ENCODE results near the gene SH3RF3. TPM values are rescaled to one million over a fixed set of nuclear protein-coding genes. Genes with fewer than 3 reads are reported as not detected.

SH3RF3 gene
- total and polyA plus RNA-seq, 2 of the 13 experiments (the other 11 are each of a cell fraction or from before 2014, with no cell fraction given): 0.04 TPM; not detected in 1

GRCh38 chr2:109333414-109334210 is 204.6 kb downstream of the SH3RF3 start:
- ChIA-PET CTCF (ENCODE audit: low intra/inter-chr PET ratio, low total read pairs) (no interaction called here), POLR2A (no interaction called here)
- intact Hi-C loops (cut with micrococcal nuclease; ENCODE audit: unreplicated experiment): no loop called here
- H3K4me3 ChIP-seq (replicated peaks in 1 of 3; ENCODE audit: insufficient read depth in 1 of 3, low read depth in 2 of 3, low read length in 3 of 3): no peak overlapping the region
- no peak overlapping the region for H3K27ac ChIP-seq (ENCODE audit: extremely low read length, insufficient read depth, low read length)
- H3K79me2 ChIP-seq (ENCODE audit: insufficient read depth, low read length): no peaks in the 10 kb centered on the region
- WGBS (ENCODE audit: low lambda C conversion rate): 46% methylated on average over 7 of the region's 7 CpGs
- peak; percentile 16 for DNase-seq (ENCODE audit: low spot score)
- no peaks in the 10 kb centered on the region for H3K36me3 ChIP-seq (replicated peaks in 1 of 2; ENCODE audit: control insufficient read depth in 1 of 2, insufficient read depth in 2 of 2, low read length in 2 of 2)
- peak; percentile 43 for FAIRE-seq
- no TSS peak for BruUV-seq (replicated peaks)
- in situ Hi-C loops (cut with HindIII; ENCODE audit: extremely low pct_ligation_motif_present, low pct_unique_long_range_greater_than_20kb): no loop called here
- ATAC-seq: peak; percentile 83
- H3K9ac ChIP-seq (ENCODE audit: insufficient read depth, low read depth, low read length): no peak overlapping the region
- no peak overlapping the region for H3K4me2 ChIP-seq (ENCODE audit: low read depth, low read length)
- H3K27me3 ChIP-seq (ENCODE audit: control insufficient read depth in 1 of 2, insufficient read depth in 2 of 2, low read length in 2 of 2): peaks cover 0 to 3% of the 10 kb centered on the region in 2 experiments; a peak in 2 of 5 replicates
- no peaks in the 10 kb centered on the region for H3K4me1 ChIP-seq (ENCODE audit: insufficient read depth, low read length)
- no peaks in the 10 kb centered on the region for H4K20me1 ChIP-seq (ENCODE audit: insufficient read depth, low read length)
- no peak overlapping the region for H2AFZ ChIP-seq (ENCODE audit: low read length)
- H3K9me3 ChIP-seq (ENCODE audit: low read length): no peaks in the 10 kb centered on the region
- no peak for TF ChIP-seq ELF1 (CRISPR knock-in tag; IDR thresholded peaks at IDR 0.05)
- TF ChIP-seq ATF2 (CRISPR knock-in tag; IDR thresholded peaks at IDR 0.05): no peak
- no peak for TF ChIP-seq NR1H2 (CRISPR knock-in tag; IDR thresholded peaks at IDR 0.05; ENCODE audit: borderline replicate concordance, low read depth)
- no peak for TF ChIP-seq ZNF329 (CRISPR knock-in tag; IDR thresholded peaks at IDR 0.05; ENCODE audit: low read depth)
- no peak for TF ChIP-seq THYN1 (CRISPR knock-in tag; IDR thresholded peaks at IDR 0.05; ENCODE audit: borderline replicate concordance, low read depth)
- TF ChIP-seq ZKSCAN1 (IDR thresholded peaks at IDR 0.05; ENCODE audit: low read length): no peak
- TF ChIP-seq NFYB (CRISPR knock-in tag; IDR thresholded peaks at IDR 0.05): no peak
- no peak for TF ChIP-seq LRRFIP1 (CRISPR knock-in tag; conservative IDR thresholded peaks at IDR 0.05)
- no peak for TF ChIP-seq ZNF616 (CRISPR knock-in tag; IDR thresholded peaks at IDR 0.05; ENCODE audit: low read depth)
- no peak for TF ChIP-seq MAFK (conservative IDR thresholded peaks at IDR 0.05 in 1 of 2, IDR thresholded peaks at IDR 0.05 in 1 of 2; ENCODE audit: low read length in 2 of 2)
- TF ChIP-seq ZNF414 (CRISPR knock-in tag; IDR thresholded peaks at IDR 0.05): no peak
- TF ChIP-seq ZNF878 (CRISPR knock-in tag; IDR thresholded peaks at IDR 0.05): no peak
- TF ChIP-seq TERF1 (CRISPR knock-in tag; IDR thresholded peaks at IDR 0.05): no peak
- no peak for TF ChIP-seq TFAP4 (IDR thresholded peaks at IDR 0.05; ENCODE audit: borderline replicate concordance, low read depth)
- TF ChIP-seq ZNF7 (CRISPR knock-in tag; IDR thresholded peaks at IDR 0.05): no peak
